ENCODE results near the gene MX1. TPM values are rescaled to one million over a fixed set of nuclear protein-coding genes. Genes with fewer than 3 reads are reported as not detected.

Gene MX1
- total RNA-seq, 4 donors from 2014 or later: 8.5 to 87.3 (median 44.8) TPM

- DNase-seq (ENCODE audit: low spot score): no peak
- no peak for ATAC-seq (ENCODE audit: low FRiP score)
- no peak for TF ChIP-seq CTCF (IDR thresholded peaks at IDR 0.05)
These were observed 1.5 kb downstream of the MX1 start for GRCh38 chr21:41427556-41427955.

- TF ChIP-seq CTCF (IDR thresholded peaks at IDR 0.05): no peak
- DNase-seq (ENCODE audit: low spot score): no peak
- no peak for ATAC-seq (ENCODE audit: low FRiP score)
These were observed 2.3 kb downstream of the MX1 start for GRCh38 chr21:41428311-41428710.

GRCh38 chr21:41428847-41429246, 2.8 kb downstream of the MX1 start:
- no peak for TF ChIP-seq CTCF (IDR thresholded peaks at IDR 0.05)
- DNase-seq (ENCODE audit: low spot score) (no peak), ATAC-seq (ENCODE audit: low FRiP score) (no peak)

GRCh38 chr21:41429305-41429704, 3.3 kb downstream of the MX1 start:
- ATAC-seq (ENCODE audit: low FRiP score) (no peak), DNase-seq (ENCODE audit: low spot score) (no peak)
- no peak for TF ChIP-seq CTCF (IDR thresholded peaks at IDR 0.05)

- DNase-seq (ENCODE audit: low spot score): no peak
- TF ChIP-seq CTCF (IDR thresholded peaks at IDR 0.05): no peak
- ATAC-seq (ENCODE audit: low FRiP score): no peak
These were observed 4.0 kb downstream of the MX1 start for GRCh38 chr21:41429925-41430491.

GRCh38 chr21:41431788-41432548, 5.9 kb downstream of the MX1 start:
- TF ChIP-seq CTCF (IDR thresholded peaks at IDR 0.05): no peak
- DNase-seq (ENCODE audit: low spot score): no peak
- ATAC-seq (ENCODE audit: low FRiP score): no peak

Measured in omental fat pad (tissue), 4 donors.